Measurements from ENCODE around the gene BMP2.

Gene BMP2

DNA sequence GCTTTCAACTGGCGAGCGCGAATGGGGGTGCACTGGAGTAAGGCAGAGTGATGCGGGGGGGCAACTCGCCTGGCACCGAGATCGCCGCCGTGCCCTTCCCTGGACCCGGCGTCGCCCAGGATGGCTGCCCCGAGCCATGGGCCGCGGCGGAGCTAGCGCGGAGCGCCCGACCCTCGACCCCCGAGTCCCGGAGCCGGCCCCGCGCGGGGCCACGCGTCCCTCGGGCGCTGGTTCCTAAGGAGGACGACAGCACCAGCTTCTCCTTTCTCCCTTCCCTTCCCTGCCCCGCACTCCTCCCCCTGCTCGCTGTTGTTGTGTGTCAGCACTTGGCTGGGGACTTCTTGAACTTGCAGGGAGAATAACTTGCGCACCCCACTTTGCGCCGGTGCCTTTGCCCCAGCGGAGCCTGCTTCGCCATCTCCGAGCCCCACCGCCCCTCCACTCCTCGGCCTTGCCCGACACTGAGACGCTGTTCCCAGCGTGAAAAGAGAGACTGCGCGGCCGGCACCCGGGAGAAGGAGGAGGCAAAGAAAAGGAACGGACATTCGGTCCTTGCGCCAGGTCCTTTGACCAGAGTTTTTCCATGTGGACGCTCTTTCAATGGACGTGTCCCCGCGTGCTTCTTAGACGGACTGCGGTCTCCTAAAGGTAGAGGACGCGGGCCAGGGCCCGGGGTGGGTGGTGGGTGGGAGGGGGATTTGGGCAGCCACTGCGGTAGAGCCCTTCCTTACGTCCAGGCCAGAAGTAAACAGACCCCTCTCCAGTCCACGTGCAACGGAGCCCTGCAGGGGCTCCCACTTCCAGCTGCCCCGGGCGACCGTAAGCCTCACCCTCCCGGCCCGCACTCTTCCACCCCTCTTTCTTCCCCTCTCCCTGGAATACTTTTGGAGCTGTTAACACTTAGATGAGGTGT lies 998 bp downstream of the BMP2 start:
- no peak for DNase-seq (ENCODE audit: low read depth in 2 of 2)

GRCh38 chr20:6769903-6770785 lies 2.7 kb downstream of the BMP2 start:
- DNase-seq (ENCODE audit: low read depth in 2 of 2) = no peak

- DNase-seq (ENCODE audit: low read depth in 2 of 2) = no peak
Observed at GRCh38 chr20:6770786-6771100, 3.3 kb downstream of the BMP2 start.

DNA sequence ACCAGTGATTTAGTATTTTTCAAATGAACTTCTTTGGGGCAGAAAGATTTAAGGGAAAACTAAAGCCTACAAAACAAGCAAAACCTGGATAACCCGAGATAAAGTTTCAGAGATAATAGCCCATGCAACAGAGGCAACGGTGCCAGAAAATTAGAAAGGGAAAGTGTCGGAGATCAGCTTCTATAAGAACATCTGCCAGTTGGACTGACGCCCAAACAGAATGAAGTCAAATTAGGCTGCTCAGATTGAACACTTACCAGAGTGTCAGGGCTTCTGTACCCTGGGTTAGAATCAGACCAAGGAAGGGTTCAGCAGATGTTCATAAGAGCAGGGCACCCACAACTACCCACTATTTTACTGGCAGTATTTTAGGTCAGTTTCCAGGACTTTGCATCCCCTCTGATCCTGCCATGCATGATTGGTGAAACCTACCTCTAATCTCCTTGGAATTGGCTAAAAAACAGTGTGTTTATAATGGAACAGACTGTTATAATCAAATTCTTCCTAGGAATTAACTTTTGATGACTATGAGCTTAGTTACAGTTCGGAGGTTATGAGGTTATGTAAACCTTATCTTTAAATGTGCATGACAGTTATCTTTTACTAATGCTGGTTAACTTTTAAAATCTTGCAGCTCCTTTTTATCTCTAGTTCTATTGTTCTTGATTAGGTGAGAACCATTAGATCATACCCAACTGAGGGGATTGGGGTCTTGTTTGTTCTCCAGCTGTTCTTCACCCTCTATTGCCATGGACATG lies 13.1 kb downstream of the BMP2 start:
- DNase-seq (ENCODE audit: low read depth in 2 of 2) = no peak

GRCh38 chr20:6783752-6784151 lies 16.3 kb downstream of the BMP2 start:
- DNase-seq (ENCODE audit: low read depth in 2 of 2) = no peak

GRCh38 chr20:6784210-6784631 lies 16.7 kb downstream of the BMP2 start:
- no peak for DNase-seq (ENCODE audit: low read depth in 2 of 2)

GRCh38 chr20:6784767-6785166 lies 17.3 kb downstream of the BMP2 start:
- DNase-seq (ENCODE audit: low read depth in 2 of 2) = no peak

GRCh38 chr20:6786548-6786947 lies 19.1 kb downstream of the BMP2 start:
- DNase-seq (ENCODE audit: low read depth in 2 of 2) = no peak

DNA sequence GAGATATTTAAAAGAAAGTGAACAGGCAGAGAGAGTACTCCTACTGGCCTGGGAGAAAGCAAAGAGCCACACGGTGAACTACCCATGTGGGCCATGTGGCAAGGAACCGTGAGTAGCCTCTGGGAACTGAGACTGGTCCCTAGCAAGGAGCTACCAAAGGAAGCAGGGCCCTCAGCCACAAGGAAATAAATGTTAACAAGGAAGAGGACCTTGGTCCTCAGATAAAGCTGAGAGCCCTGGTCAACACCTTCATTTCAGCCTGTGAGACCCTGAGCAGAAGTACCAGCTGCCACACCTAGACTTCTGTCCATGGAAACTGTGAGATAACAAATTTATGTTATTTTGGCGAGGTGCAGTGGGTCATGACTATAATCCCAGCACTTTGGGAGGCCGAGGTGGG lies 25.3 kb downstream of the BMP2 start:
- no peak for DNase-seq (ENCODE audit: low read depth in 2 of 2)

- no peak for DNase-seq (ENCODE audit: low read depth in 2 of 2)
Observed at GRCh38 chr20:6802227-6802626, 34.7 kb downstream of the BMP2 start.

- DNase-seq (ENCODE audit: low read depth in 2 of 2) = no peak
Observed at GRCh38 chr20:6806275-6806674, 38.8 kb downstream of the BMP2 start.

- no peak for DNase-seq (ENCODE audit: low read depth in 2 of 2)
Observed at GRCh38 chr20:6811262-6812035, 44.0 kb downstream of the BMP2 start.

DNA sequence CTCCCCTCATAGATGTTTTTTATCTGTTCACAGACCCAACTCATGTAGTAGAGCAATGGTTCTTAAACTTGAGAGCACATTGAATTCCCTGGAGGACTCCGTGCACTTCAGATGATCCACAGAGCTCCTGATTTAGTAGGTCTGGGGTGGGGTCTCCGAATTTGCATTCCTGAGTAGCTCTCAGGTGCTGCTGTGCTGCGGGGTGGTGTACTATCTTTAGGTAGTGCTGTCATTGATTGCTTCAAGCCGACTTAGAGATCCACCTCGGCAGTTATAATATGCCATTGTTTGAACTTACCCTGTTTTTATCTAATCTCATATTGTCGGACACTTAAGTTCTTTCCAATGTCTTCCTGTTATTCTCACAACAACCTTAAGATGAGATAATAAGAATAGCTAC lies 45.0 kb downstream of the BMP2 start:
- DNase-seq (ENCODE audit: low read depth in 2 of 2) = no peak

DNA sequence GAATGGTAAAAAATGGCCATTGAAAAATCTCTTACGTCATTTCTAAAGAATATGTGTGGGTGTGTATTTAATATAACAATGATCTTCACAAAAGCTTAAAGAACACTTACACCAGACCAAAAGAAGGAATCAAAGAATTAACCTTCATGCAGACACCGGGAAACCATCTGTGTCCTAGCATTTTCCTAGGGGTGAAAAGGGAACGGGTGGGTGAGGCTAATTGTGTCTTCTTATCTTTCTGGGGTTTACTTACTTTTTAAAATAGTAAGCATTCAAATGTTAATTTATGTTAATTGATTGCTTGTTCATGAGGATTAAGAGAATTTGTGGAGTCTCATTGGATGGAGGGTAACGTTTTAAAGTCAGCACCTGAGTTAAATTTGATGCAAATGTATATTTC lies 47.5 kb downstream of the BMP2 start:
- DNase-seq (ENCODE audit: low read depth in 2 of 2) = no peak

- DNase-seq (ENCODE audit: low read depth in 2 of 2) = no peak
Observed at GRCh38 chr20:6818033-6818808, 50.7 kb downstream of the BMP2 start.

- no peak for DNase-seq (ENCODE audit: low read depth in 2 of 2)
Observed at GRCh38 chr20:6819599-6819998, 52.1 kb downstream of the BMP2 start.

DNA sequence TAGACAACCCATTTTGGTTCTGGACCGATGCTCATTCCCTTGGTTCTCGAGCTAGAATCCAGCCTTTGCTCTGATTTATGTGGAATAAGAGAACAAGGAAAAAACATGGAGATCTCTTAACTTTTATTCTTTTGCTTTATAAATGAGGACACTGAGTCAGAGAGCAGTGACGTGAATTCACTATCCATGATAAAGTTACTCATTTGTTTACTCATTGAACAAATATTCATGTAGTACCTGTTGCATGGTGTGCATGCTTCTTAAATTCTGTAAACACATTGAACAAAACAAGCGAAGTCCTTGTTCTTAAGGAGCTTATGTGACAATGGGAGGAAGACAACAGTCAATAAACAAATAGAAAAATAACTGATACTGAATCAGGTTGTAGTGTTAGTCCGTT lies 56.9 kb downstream of the BMP2 start:
- no peak for DNase-seq (ENCODE audit: low read depth in 2 of 2)

DNA sequence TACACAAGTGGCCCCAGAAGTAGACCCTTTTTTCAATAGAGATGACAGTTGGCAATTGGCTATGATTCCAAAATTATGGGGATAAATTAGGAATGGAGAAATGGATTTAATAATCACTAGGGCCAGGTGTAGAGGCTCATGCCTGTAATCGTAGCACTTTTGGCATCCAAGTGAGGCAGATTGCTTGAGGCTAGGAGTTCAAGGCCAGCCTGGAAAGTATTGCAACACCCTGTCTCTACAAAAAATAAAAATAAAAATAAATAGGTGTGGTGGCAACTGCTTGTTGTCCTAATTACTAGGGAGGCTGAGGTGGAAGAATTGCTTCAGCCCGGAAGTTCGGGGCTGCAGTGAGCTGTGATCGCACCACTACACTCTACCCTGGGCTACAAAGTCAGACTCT lies 60.0 kb downstream of the BMP2 start:
- no peak for DNase-seq (ENCODE audit: low read depth in 2 of 2)

GRCh38 chr20:6828794-6829423 lies 61.4 kb downstream of the BMP2 start:
- peak in 1 of 2 donors; percentile 8 for DNase-seq (ENCODE audit: low read depth in 2 of 2)

DNA sequence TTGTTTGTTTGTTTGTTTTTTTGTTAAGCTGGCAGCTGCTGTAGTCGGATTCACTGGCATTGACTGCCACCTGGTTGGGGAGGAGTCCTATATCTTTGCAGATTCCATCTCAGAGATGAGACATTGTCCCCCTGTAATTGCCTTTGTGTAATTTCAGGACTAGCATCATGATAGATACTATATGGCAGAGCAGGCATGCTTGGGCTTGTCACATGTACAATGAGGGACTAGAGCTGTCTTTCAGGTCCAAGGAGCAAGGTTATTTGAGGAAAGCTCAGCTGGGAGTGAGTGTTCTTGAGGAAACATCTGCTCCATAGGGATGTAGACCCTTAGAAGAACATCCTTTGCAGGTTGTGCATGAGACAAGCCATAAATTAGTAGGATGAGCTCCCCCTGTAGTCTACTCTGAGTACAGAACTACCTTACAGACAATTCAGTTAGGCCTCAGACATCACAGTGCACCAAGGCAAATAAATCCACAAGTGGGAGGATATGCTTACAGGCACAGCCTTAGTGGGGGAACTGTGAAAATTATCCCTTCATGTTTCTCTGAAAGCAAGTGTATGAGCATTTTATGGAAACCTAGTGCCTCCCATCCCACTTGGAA lies 62.1 kb downstream of the BMP2 start:
- DNase-seq (ENCODE audit: low read depth in 2 of 2) = no peak

Measured in activated CD4-positive, alpha-beta T cell treated with anti-CD3 and anti-CD28 coated beads for 24 hours (primary cell).